ENCODE results near the gene KDM1A. TPM values are rescaled to one million over a fixed set of nuclear protein-coding genes. Genes with fewer than 3 reads are reported as not detected.

KDM1A gene
- total RNA-seq, 1 experiment from 2014 or later: 204 TPM

DNA sequence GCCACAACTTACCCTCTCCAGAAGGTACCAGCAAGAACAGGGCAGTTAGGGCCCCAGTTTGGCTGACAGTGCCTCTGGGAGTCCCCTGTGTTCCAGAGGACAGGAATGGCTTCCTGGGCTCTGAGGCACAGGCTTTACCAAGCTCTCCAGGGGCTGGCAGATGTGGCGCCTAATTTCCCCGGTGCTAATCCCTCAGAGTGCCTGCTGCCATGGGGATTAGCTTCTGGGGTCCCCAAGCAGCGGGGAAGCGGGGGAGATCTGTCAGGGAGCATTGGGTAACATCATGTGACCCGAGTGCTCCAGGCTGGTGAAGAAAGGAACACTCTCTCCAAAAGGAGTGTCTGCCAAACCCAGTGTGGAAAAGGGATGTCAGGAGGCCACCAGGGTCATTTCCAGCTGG, 46.5 kb upstream of the KDM1A start, which contains the start of gene LACTBL1:
LACTBL1 (minus strand) TSS at position 107 of the 400 bp plus-strand sequence. CDS start 550 bp downstream, outside the sequence.
- no peak within 1 kb of the TSS for H3K27ac ChIP-seq (ENCODE audit: insufficient read length, low read depth, low read length)
- H3K79me1 ChIP-seq (ENCODE audit: insufficient read depth, low read depth, low read length, poor library complexity, severe bottlenecking): no peaks in the 10 kb centered on the region
- no peak within 1 kb of the TSS for H2AK5ac ChIP-seq (ENCODE audit: insufficient read length, low read length)
- no peak within 1 kb of the TSS for H2BK12ac ChIP-seq (ENCODE audit: insufficient read length, low read depth, low read length)
- H3K4me1 Mint-ChIP-seq: peaks cover 12 to 29% of the 10 kb centered on the region in 2 experiments
- TF ChIP-seq, protein P1, sequence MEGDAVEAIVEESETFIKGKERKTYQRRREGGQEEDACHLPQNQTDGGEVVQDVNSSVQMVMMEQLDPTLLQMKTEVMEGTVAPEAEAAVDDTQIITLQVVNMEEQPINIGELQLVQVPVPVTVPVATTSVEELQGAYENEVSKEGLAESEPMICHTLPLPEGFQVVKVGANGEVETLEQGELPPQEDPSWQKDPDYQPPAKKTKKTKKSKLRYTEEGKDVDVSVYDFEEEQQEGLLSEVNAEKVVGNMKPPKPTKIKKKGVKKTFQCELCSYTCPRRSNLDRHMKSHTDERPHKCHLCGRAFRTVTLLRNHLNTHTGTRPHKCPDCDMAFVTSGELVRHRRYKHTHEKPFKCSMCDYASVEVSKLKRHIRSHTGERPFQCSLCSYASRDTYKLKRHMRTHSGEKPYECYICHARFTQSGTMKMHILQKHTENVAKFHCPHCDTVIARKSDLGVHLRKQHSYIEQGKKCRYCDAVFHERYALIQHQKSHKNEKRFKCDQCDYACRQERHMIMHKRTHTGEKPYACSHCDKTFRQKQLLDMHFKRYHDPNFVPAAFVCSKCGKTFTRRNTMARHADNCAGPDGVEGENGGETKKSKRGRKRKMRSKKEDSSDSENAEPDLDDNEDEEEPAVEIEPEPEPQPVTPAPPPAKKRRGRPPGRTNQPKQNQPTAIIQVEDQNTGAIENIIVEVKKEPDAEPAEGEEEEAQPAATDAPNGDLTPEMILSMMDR (conservative IDR thresholded peaks at IDR 0.05): no peak
- no peak within 1 kb of the TSS for H2BK120ac ChIP-seq (ENCODE audit: low read depth, low read length, poor library complexity, severe bottlenecking)
- no peaks in the 10 kb centered on the region; the same call in 1 of the 2 replicates for H3K4me1 ChIP-seq (ENCODE audit: insufficient read depth, low read length)
- H3K23me2 ChIP-seq (ENCODE audit: insufficient read length, low read depth, low read length, poor library complexity, severe bottlenecking): no peaks in the 10 kb centered on the region
- no peaks in the 10 kb centered on the region for H3K36me3 Mint-ChIP-seq (ENCODE audit: insufficient read depth in 1 of 3, low read depth in 3 of 3)
- no peak within 1 kb of the TSS for H4K91ac ChIP-seq (ENCODE audit: insufficient read length, low read depth, low read length)
- no peaks in the 10 kb centered on the region for H4K20me1 ChIP-seq (ENCODE audit: control insufficient read depth, insufficient read depth, insufficient read length)
- no peak for DNase-seq
- no peak within 1 kb of the TSS for H2BK20ac ChIP-seq (ENCODE audit: low read depth, low read length, poor library complexity, severe bottlenecking)
- H3K27ac Mint-ChIP-seq: no peak within 1 kb of the TSS
- no peak within 1 kb of the TSS for H3K4me3 Mint-ChIP-seq
- no peak within 1 kb of the TSS for H2BK5ac ChIP-seq (ENCODE audit: insufficient read length, low read length)
- H3K56ac ChIP-seq (ENCODE audit: insufficient read length, low read depth, low read length): no peak within 1 kb of the TSS
- H3K9me3 Mint-ChIP-seq: no peaks in the 10 kb centered on the region; a peak in 1 of 5 replicates
- H3K4me2 ChIP-seq (ENCODE audit: insufficient read depth, insufficient read length, low read length): no peak within 1 kb of the TSS
- no peak within 1 kb of the TSS for H3K4ac ChIP-seq (ENCODE audit: low read depth, low read length)
- no peak within 1 kb of the TSS for H4K8ac ChIP-seq (replicated peaks; ENCODE audit: insufficient read length, low read depth, low read length)
- H3K27me3 ChIP-seq (ENCODE audit: insufficient read depth, low read length): no peaks in the 10 kb centered on the region; the same call in 1 of the 2 replicates
- no peak within 1 kb of the TSS for H3K9ac ChIP-seq (ENCODE audit: extremely low read depth, insufficient read length, low read length)
- H3K18ac ChIP-seq (ENCODE audit: insufficient read length, low read depth, low read length): no peak within 1 kb of the TSS
- H3K9me3 ChIP-seq (ENCODE audit: control insufficient read depth, low read depth, low read length): no peaks in the 10 kb centered on the region
- H2BK15ac ChIP-seq (ENCODE audit: low read depth, low read length): no peak within 1 kb of the TSS
- H3K79me2 ChIP-seq (ENCODE audit: insufficient read depth, low read length): no peaks in the 10 kb centered on the region; the same call in 1 of the 2 replicates
- H3K27me3 Mint-ChIP-seq (ENCODE audit: low read depth): peaks cover 23% of the 10 kb centered on the region
- no peak within 1 kb of the TSS for H3K14ac ChIP-seq (ENCODE audit: insufficient read depth, low read length)
- no CpG with 5 or more reads among the region's 5 CpGs for WGBS (ENCODE audit: extremely low coverage, insufficient read length, low lambda C conversion rate)
- H3T11ph ChIP-seq (ENCODE audit: low read length): no peak within 1 kb of the TSS
- no peak within 1 kb of the TSS for H2AFZ ChIP-seq (ENCODE audit: low read length)
- H4K5ac ChIP-seq (ENCODE audit: insufficient read length, low read depth, low read length): no peak within 1 kb of the TSS
- no peak within 1 kb of the TSS for H3K23ac ChIP-seq (ENCODE audit: insufficient read length, low read depth, low read length)

Measured in H9 (cell line).